Choroid plexus epithelial cell (primary cell): Measurements from ENCODE around the gene CHI3L2.

ENCODE experiments used
- DNase-seq: peaks from one replicate; pipeline ENCODE4 v3.0.0-alpha.2; 2010; ENCODE audit warnings: low read depth
- H3K4me3 ChIP-seq: 2 replicates; pipeline ENCODE4 v1.5.1; 2011; ENCODE audit warnings: low read depth, mild to moderate bottlenecking, control low read depth, low read length, moderate library complexity
- TF ChIP-seq, protein P1 (sequence below): conservative IDR thresholded peaks from 2 replicates; pipeline ENCODE4 v1.5.1; 2011; ENCODE audit warnings: low read depth, mild to moderate bottlenecking, control low read depth, inconsistent platforms, low read length, moderate library complexity

Gene CHI3L2, protein sequence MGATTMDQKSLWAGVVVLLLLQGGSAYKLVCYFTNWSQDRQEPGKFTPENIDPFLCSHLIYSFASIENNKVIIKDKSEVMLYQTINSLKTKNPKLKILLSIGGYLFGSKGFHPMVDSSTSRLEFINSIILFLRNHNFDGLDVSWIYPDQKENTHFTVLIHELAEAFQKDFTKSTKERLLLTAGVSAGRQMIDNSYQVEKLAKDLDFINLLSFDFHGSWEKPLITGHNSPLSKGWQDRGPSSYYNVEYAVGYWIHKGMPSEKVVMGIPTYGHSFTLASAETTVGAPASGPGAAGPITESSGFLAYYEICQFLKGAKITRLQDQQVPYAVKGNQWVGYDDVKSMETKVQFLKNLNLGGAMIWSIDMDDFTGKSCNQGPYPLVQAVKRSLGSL

DNA sequence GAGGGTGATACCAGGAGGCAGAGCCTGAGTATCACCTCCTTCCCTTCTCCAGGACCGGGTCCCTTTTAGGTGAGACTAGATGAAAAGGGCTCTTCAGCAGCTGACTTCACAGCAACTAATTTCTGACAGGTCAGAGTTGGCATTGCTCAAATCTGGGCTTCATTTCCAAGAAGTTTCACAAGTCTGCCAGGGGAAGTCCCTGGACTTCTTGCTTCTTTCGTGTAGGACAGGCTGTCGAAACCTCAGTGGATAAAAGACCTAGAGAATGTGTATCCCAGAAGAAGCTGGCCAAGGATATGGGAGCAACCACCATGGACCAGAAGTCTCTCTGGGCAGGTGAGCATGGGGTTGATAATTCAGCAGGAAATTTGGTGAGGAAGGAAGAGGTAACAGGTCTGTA lies at the start of gene CHI3L2:
TSS of gene CHI3L2 (plus strand) at position 280 of the 400 bp plus-strand sequence. CDS start at position 297, 17 bp downstream.
- TF ChIP-seq, protein P1, sequence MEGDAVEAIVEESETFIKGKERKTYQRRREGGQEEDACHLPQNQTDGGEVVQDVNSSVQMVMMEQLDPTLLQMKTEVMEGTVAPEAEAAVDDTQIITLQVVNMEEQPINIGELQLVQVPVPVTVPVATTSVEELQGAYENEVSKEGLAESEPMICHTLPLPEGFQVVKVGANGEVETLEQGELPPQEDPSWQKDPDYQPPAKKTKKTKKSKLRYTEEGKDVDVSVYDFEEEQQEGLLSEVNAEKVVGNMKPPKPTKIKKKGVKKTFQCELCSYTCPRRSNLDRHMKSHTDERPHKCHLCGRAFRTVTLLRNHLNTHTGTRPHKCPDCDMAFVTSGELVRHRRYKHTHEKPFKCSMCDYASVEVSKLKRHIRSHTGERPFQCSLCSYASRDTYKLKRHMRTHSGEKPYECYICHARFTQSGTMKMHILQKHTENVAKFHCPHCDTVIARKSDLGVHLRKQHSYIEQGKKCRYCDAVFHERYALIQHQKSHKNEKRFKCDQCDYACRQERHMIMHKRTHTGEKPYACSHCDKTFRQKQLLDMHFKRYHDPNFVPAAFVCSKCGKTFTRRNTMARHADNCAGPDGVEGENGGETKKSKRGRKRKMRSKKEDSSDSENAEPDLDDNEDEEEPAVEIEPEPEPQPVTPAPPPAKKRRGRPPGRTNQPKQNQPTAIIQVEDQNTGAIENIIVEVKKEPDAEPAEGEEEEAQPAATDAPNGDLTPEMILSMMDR = no peak
- peak; percentile 72 for DNase-seq
- no peak within 1 kb of the TSS for H3K4me3 ChIP-seq

DNA sequence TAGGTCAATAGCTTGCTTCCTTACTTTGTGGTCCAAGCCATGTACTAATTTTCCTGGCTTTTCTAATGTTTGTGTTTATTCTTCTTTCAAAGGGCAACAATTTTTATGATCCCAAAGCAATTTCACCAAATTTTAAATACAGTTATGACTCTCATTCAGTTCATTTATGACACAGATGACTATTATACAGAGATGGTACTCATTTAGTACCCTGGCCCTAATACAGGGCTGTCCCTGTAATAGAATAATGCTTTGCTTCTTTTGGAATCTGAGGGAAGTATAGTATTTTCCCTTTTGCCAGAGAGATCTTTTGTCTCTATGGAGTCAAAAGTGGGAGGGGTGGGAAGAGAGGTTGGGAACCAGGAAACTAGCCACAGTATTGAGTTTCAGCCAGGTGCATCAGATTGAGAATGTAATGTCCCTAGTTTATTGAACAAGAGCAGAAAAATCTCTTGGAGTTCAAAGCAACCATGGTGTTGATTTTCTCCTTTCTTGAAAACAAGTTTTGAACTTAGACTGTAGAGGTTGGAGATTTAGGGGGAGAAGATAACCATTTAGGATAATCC lies 47.5 kb upstream of the CHI3L2 start:
- DNase-seq = no peak
- H3K4me3 ChIP-seq = no peak overlapping the region
- TF ChIP-seq, protein P1 = no peak

DNA sequence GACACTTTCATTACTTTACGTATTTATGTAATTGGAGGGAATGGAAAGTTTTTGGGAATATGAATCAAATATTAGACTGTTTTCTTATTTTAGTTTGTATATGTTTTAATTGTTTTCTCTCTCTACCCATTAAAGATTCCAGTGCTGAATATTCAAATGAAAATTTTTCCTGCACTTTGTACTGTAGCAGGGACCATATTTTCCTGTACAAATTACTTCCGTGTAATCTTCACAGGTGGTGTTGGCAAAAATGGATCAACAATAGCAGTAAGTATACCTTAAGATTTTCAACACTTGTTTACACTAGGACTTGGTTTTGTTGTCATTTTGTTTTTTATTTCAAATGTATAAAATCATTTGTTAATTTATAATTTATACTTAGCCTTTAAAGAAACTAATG lies 45.5 kb upstream of the CHI3L2 start:
- DNase-seq = no peak
- TF ChIP-seq, protein P1 = no peak
- no peak overlapping the region for H3K4me3 ChIP-seq

- no peak overlapping the region for H3K4me3 ChIP-seq
- DNase-seq = no peak
- TF ChIP-seq, protein P1 = no peak
Observed at GRCh38 chr1:111183308-111184069, 44.0 kb upstream of the CHI3L2 start.

DNA sequence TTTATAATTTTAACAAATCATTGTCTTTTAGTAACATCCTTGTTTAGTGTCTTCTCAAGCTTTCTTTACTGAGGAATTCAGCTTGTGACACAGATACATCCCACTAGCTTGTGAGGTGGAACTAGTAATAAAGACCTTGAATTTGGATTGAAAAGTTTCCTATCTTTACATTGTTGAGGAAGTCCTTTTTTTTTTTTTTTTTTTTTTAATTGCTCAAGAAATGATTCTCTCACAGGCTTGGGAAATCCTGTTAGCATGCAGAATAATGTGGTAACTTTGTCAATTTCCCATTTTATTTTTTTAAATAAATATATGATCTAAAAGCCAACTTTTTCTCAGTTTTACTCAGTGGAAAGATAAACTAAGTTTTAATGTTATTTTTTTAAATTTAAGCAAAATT lies 42.9 kb upstream of the CHI3L2 start:
- TF ChIP-seq, protein P1 = no peak
- no peak for DNase-seq
- H3K4me3 ChIP-seq = no peak overlapping the region

DNA sequence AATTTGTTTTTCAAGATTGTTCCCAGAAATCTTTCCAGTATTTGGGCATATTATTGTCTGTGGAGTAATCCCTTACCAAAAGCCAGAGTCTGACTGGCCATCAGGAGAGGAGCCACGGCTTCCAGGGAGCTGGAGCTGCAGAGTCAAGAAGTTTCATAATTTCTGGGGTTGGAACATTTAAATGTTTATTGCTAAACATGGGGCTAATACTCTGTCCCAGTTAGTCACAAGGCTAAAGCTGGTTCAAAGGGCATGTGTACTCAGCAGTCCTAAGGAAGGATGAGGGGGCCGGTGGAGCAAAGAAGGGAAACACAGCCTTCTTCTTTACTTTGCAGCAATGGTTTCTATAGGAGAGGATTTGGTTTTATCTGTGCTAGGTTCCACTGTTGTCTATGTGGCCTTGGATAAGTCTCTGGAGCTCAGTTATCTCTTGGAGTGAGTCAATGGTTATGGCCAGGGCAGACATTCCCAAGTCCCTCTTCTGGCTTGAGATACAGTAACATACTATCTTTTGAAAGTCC lies 36.5 kb upstream of the CHI3L2 start:
- H3K4me3 ChIP-seq = no peak overlapping the region
- TF ChIP-seq, protein P1 = no peak
- DNase-seq = peak; percentile 17
